Psoas muscle (tissue), 8 donors: ENCODE data around the gene TPCN2. TPM values are rescaled to one million over a fixed set of nuclear protein-coding genes. Genes with fewer than 3 reads are reported as not detected.
A peak's percentile ranks its signal among the peaks of the same experiment; 100 is the strongest.

Experiments used
- ATAC-seq, 4 donors: fragments of 200-7000 bp; cut with Tn5 transposase; one replicate each; pipeline ENCODE4 v1.9.1; 2020; ENCODE audit warnings: moderate library complexity in 3 of 4, mild to moderate bottlenecking in 2 of 4
- DNase-seq, 2 donors: peaks; one replicate each; pipeline ENCODE4 v3.0.0-alpha.2; 2020
- H3K27ac ChIP-seq: fragments of 200-600 bp; one replicate; pipeline ENCODE4 v1.8.0; 2022
- H3K27me3 ChIP-seq, 3 donors: fragments of 200-600 bp in 1 of 3; one replicate each; pipeline versions ENCODE4 v1.6.1 to v1.8.0; 2013 to 2022; ENCODE audit warnings: low read length in 2 of 3, mild to moderate bottlenecking in 2 of 3, moderate library complexity in 1 of 3; ENCODE audit not compliant: insufficient read depth in 3 of 3
- H3K36me3 ChIP-seq, 2 donors: fragments of 200-600 bp in 1 of 2; one replicate each; pipeline versions ENCODE4 v1.6.1 to v1.8.0; 2013 to 2022; ENCODE audit warnings: low read depth in 1 of 2, mild to moderate bottlenecking in 1 of 2, moderate library complexity in 1 of 2; ENCODE audit not compliant: insufficient read depth in 1 of 2
- H3K4me1 ChIP-seq: fragments of 200-600 bp; one replicate; pipeline ENCODE4 v1.8.0; 2022
- H3K4me3 ChIP-seq: fragments of 200-600 bp; one replicate; pipeline ENCODE4 v1.8.0; 2022; ENCODE audit warnings: mild to moderate bottlenecking
- H3K9me3 ChIP-seq: fragments of 200-600 bp; one replicate; pipeline ENCODE4 v1.8.0; 2022
- WGBS, 3 donors: extraction: QIAGEN DNeasy Blood & Tissue Kit; methylation state at CpG; one replicate each; pipeline versions ENCODE4 v1.1.6 to v1.1.7; 2013; 5-methylcytosine and 5-hydroxymethylcytosine counted together
- intact Hi-C, 2 donors: fragments of 100-400 bp; cut with DNase I; formaldehyde crosslinking; loops; one replicate each; pipeline versions ENCODE4 v1.11.0 to v1.14.2; 2022
- polyA plus RNA-seq, 3 donors: library from polyadenylated mRNA; stranded (reverse); fragments of 200-250 nt; gene quantifications; one replicate each; pipeline ENCODE4 v1.2.3, GENCODE V29; 2013
- total RNA-seq, 4 donors: library from RNA; stranded (reverse); fragmentation: NEBNext Ultra II Directional in 2 of 4; extraction: Animal tissue kit (Norgen Biotek cat#: 25700) in 2 of 4; gene quantifications; one replicate each; pipeline versions ENCODE4 v1.2.1 to v1.2.4, GENCODE V29; 2021 to 2023
- TF ChIP-seq, protein P1 (sequence below): fragments of 200-600 bp; IDR thresholded peaks from one replicate; pipeline ENCODE4 v1.8.0; 2022; ENCODE audit warnings: antibody characterized with exemption
- donor health status: healthy with polysubstance abuse.
- donor health status: DM: no; HTN: no; CAD: no; lungs with moderate emphysema.
- donor health status: Bipolar disorder and iron deficiency.
- donor health status: healthy.
- donor health status: DM: yes; HTN: yes; CAD: no.
- donor health status: DM: no; HTN: no; CAD: no.
- donor health status: DM: no; HTN: no; CAD: no.
- donor health status: DM: yes; HTN: yes; CAD: no.

TPCN2 gene
- total and polyA plus RNA-seq, 7 donors = 2.2 to 6.0 (median 3.5) TPM

DNA sequence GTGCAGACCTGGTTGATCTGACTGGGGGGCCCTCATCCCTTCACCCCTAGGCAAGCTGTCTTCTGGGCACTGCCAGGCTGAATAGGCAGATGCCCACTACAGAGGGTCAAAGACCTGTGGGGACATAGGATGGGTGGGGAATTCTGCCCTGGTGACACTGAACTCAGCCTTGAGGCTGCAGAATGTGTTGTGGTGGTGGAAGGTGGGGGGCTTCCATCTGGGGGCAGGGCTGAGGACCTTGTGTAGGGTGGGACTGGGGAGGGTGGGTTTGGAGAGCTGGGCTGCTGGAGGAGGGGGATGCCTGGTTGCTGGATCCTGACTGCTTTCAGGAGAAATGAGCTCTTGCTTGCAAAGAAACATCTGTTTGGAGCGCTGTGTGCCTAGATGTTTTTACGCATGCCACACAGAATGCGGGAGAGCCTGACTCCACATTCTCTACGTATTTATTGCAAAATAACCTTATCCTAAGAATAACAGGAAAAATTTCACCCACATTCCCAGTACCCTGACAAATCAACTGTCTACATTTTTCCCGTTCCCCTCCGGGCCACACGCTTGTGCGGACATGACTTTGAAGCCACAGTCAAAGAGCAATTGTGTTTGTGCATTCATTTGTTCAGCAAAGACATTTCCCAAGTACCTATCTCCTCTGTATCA, 125.3 kb downstream of the TPCN2 start:
- 70 to 91% (median 70%) methylated on average over 8 of the region's 8 CpGs for WGBS, 3 donors
- no peak overlapping the region for H3K4me3 ChIP-seq
- no peaks in the 10 kb centered on the region for H3K36me3 ChIP-seq
- TF ChIP-seq, protein P1, sequence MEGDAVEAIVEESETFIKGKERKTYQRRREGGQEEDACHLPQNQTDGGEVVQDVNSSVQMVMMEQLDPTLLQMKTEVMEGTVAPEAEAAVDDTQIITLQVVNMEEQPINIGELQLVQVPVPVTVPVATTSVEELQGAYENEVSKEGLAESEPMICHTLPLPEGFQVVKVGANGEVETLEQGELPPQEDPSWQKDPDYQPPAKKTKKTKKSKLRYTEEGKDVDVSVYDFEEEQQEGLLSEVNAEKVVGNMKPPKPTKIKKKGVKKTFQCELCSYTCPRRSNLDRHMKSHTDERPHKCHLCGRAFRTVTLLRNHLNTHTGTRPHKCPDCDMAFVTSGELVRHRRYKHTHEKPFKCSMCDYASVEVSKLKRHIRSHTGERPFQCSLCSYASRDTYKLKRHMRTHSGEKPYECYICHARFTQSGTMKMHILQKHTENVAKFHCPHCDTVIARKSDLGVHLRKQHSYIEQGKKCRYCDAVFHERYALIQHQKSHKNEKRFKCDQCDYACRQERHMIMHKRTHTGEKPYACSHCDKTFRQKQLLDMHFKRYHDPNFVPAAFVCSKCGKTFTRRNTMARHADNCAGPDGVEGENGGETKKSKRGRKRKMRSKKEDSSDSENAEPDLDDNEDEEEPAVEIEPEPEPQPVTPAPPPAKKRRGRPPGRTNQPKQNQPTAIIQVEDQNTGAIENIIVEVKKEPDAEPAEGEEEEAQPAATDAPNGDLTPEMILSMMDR = no peak
- no peak overlapping the region for H3K27ac ChIP-seq
- H3K4me1 ChIP-seq = no peaks in the 10 kb centered on the region
- no peak for DNase-seq
- peaks cover 0 to 4% (median 2%) of the 10 kb centered on the region in 3 donors for H3K27me3 ChIP-seq
- intact Hi-C loops = no loop called here
- no peak for ATAC-seq
- no peaks in the 10 kb centered on the region for H3K9me3 ChIP-seq

- no peak for ATAC-seq
- WGBS, 3 donors = 90 to 95% (median 95%) methylated on average over 2 of the region's 2 CpGs
- no peaks in the 10 kb centered on the region for H3K9me3 ChIP-seq
- H3K27ac ChIP-seq = no peak overlapping the region
- intact Hi-C loops = no loop called here
- TF ChIP-seq, protein P1 = no peak
- no peaks in the 10 kb centered on the region for H3K4me1 ChIP-seq
- H3K36me3 ChIP-seq = no peaks in the 10 kb centered on the region
- no peak overlapping the region for H3K4me3 ChIP-seq
- peaks cover 0 to 4% (median 0%) of the 10 kb centered on the region in 3 donors for H3K27me3 ChIP-seq
- DNase-seq = no peak
Measured at GRCh38 chr11:69174841-69175240, 126.1 kb downstream of the TPCN2 start.

GRCh38 chr11:69178819-69179482, 130.2 kb downstream of the TPCN2 start:
- DNase-seq = no peak
- peak in 2 of 4 donors; percentile 40 to 44 for ATAC-seq
- Histone ChIP-seq H3K4me3 (no peak overlapping the region), H3K4me1 (no peaks in the 10 kb centered on the region), H3K9me3 (no peaks in the 10 kb centered on the region), H3K36me3 (no peaks in the 10 kb centered on the region), H3K27ac (no peak overlapping the region), H3K27me3 (peaks cover 0 to 4% (median 0%) of the 10 kb centered on the region in 3 donors)
- intact Hi-C loops = no loop called here
- TF ChIP-seq, protein P1 = no peak
- WGBS, 3 donors = 36 to 56% (median 48%) methylated on average over 9 of the region's 9 CpGs

DNA sequence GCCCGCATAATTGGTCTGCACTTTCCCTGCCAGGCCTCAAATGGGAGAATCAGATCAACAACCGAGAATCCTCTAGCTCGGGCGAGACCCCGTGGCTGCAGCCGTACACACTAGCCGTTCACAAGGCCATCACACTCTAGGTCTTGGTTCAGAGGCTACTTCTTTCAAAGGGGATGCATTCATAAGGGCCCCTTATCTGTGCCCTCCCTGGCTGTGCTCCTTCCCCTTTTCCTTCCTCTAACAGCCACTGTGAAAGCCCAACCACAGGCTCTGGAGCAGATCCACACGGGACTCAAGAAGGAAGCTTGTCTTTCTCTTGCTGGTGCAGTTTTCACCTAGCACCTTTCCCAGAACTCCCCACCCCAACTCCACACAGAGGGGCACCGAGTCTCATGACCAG, 131.5 kb downstream of the TPCN2 start:
- Histone ChIP-seq H3K4me1 (no peaks in the 10 kb centered on the region), H3K27ac (no peak overlapping the region), H3K9me3 (no peaks in the 10 kb centered on the region), H3K27me3 (no peaks in the 10 kb centered on the region), H3K4me3 (no peak overlapping the region), H3K36me3 (no peaks in the 10 kb centered on the region)
- WGBS, 3 donors = 86 to 94% (median 91%) methylated on average over 9 of the region's 9 CpGs
- ATAC-seq (no peak), DNase-seq (no peak)
- TF ChIP-seq, protein P1 = no peak
- intact Hi-C loops = no loop called here
